Right renal pelvis (tissue), 4 donors: ENCODE results near the gene FAM25C. TPM values are rescaled to one million over a fixed set of nuclear protein-coding genes. Genes with fewer than 3 reads are reported as not detected.
"Not testable (repeated sequence)": the region's sequence is repeated elsewhere in the genome, so short reads cannot be mapped to it uniquely, and the experiment has no call there.

Experiments used
- DNase-seq, 4 donors: peaks; one replicate each; pipeline ENCODE4 v3.0.0-alpha.2; 2013; ENCODE audit warnings: low read depth in 4 of 4, low spot score in 3 of 4, missing footprints in 1 of 4
- polyA plus RNA-seq, 4 donors: library from polyadenylated mRNA; unstranded; fragments of 120-200 nt; gene quantifications; one replicate each; pipeline ENCODE4 v1.2.1, GENCODE V29; 2013; ENCODE audit not compliant: insufficient read length in 4 of 4

The FAM25C gene
- polyA plus RNA-seq, 4 donors, result not detected

DNA sequence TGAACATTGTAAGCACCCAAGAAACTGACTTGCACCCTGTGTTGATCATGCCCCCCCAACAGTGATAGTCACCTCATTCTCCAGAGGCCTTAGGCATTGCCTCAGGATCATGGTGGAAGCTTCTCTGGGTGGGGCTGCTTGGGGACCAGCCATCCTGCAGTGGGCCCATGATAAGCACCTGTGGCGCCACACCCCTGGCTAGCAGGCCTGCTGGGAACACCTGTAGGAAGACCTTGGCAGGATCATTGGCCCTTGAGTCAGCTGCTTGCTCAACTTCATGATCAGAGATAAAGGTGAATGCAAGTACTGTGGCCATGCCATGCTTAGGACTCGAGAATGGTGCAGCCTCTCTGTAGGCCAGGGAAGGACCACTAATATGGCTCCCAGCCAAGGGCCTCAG is 38.9 kb downstream of the FAM25C start:
- not testable (repeated sequence) for DNase-seq

- DNase-seq, result not testable (repeated sequence)
These were observed 39.9 kb downstream of the FAM25C start for GRCh38 chr10:47959677-47960076.

DNA sequence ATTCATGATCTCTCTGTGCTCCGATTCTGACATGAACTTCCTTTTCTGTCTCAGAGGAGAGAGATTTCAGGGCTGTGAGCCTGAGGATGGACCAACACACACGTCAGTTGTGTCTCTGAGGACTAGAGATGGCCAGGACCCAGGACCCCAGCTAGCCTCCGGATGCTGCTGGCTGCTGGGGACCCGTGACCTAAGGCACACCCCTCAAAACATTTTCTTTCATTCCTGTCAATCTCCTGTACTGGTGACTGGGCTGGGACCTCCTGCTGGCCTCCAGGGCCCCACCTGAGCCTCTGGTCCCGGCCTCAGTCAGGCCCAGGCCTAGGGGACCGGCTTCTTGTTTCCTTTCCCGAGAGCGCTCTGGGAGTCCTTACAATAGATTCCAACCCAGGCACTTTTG is 42.4 kb downstream of the FAM25C start:
- not testable (repeated sequence) for DNase-seq

- DNase-seq, result not testable (repeated sequence)
These were observed 52.2 kb downstream of the FAM25C start for GRCh38 chr10:47947424-47947823.

Other genes with a start within 250 kb of the FAM25C start
- gene SYT15B, start 236.2 kb downstream of the FAM25C start, polyA plus RNA-seq, result 1 to 10 TPM in 3 of 4 donors, under 1 TPM in 1; 0.83 to 4.1 (median 2.2) TPM
- not detected for gene NPY4R2, start 81.1 kb downstream of the FAM25C start, polyA plus RNA-seq